IMR-90 (cell line): ENCODE results near the gene C15orf39. TPM values are rescaled to one million over a fixed set of nuclear protein-coding genes. Genes with fewer than 3 reads are reported as not detected.
"Not testable (repeated sequence)": the region's sequence is repeated elsewhere in the genome, so short reads cannot be mapped to it uniquely, and the experiment has no call there.

Source experiments
- ATAC-seq: fragments of 200-7000 bp; cut with Tn5 transposase; 2 replicates; pipeline ENCODE4 v1.9.1; 2020; ENCODE audit warnings: low read depth, mild to moderate bottlenecking, moderate library complexity
- BruUV-seq: library from RNA; stranded (reverse); fragments of 400-500 nt; replicated peaks from 2 replicates; lab custom pipeline; 2021; lab: Mats Ljungman, UMichigan
- CTCF ChIA-PET: fragments of 300-600 bp; formaldehyde crosslinking; extraction: SDS; loops from one replicate; lab custom pipeline; 2021; ENCODE audit warnings: antibody characterized with exemption; lab: Yijun Ruan, JAX
- POLR2A ChIA-PET: fragments of 300-600 bp; sonication (Branson Sonifier 250); formaldehyde crosslinking; loops from one replicate; lab custom pipeline; 2022; ENCODE audit warnings: antibody characterized with exemption; ENCODE audit not compliant: unreplicated experiment; lab: Charles Lee
- DNase-seq: peaks from one replicate; pipeline ENCODE4 v3.0.0; 2013
- H2AFZ ChIP-seq: replicated peaks from 2 replicates; pipeline ENCODE3; 2013; ENCODE audit warnings: low read length, mild to moderate bottlenecking; ENCODE audit not compliant: poor library complexity
- H2AK5ac ChIP-seq: 2 replicates; pipeline ENCODE4 v1.6.1; 2013; ENCODE audit warnings: low read depth, low read length, inconsistent platforms
- H2AK9ac ChIP-seq: replicated peaks from 2 replicates; pipeline ENCODE3; 2013; ENCODE audit warnings: mild to moderate bottlenecking, low read depth, low read length, moderate library complexity; ENCODE audit not compliant: poor library complexity
- H2BK120ac ChIP-seq: 2 replicates; pipeline ENCODE4 v1.6.1; 2013; ENCODE audit warnings: low read depth, low read length, inconsistent platforms
- H2BK15ac ChIP-seq: 3 replicates; pipeline ENCODE4 v1.6.1; 2013; ENCODE audit warnings: low read depth, low read length, inconsistent platforms
- H2BK20ac ChIP-seq: 2 replicates; pipeline ENCODE4 v1.6.1; 2013; ENCODE audit warnings: low read depth, mild to moderate bottlenecking, inconsistent platforms, low read length, moderate library complexity
- H2BK5ac ChIP-seq: 2 replicates; pipeline ENCODE4 v1.6.1; 2013; ENCODE audit warnings: mild to moderate bottlenecking, low read depth, low read length, inconsistent platforms; ENCODE audit not compliant: poor library complexity, severe bottlenecking
- H3K14ac ChIP-seq: replicated peaks from 2 replicates; pipeline ENCODE4 v1.6.1; 2013; ENCODE audit warnings: low read depth, low read length, inconsistent platforms
- H3K18ac ChIP-seq: 2 replicates; pipeline ENCODE4 v1.6.1; 2013; ENCODE audit warnings: low read depth, low read length, control low read depth
- H3K23ac ChIP-seq: 2 replicates; pipeline ENCODE4 v1.6.1; 2013; ENCODE audit warnings: low read depth, low read length, inconsistent platforms
- H3K27ac ChIP-seq: 2 replicates; pipeline ENCODE4 v1.5.1; 2013; ENCODE audit warnings: mild to moderate bottlenecking, control low read depth, low read length; ENCODE audit not compliant: insufficient read depth
- H3K27me3 ChIP-seq: 2 replicates; pipeline ENCODE4 v1.6.1; 2013; ENCODE audit warnings: low read length; ENCODE audit not compliant: control insufficient read depth, insufficient read depth
- H3K36me3 ChIP-seq: 2 replicates; pipeline ENCODE4 v1.6.1; 2013; ENCODE audit warnings: low read length, mixed read lengths; ENCODE audit not compliant: control insufficient read depth, insufficient read depth
- H3K4ac ChIP-seq: 2 replicates; pipeline ENCODE4 v1.6.1; 2013; ENCODE audit warnings: low read depth, low read length, inconsistent platforms
- H3K4me1 ChIP-seq: 2 replicates; pipeline ENCODE4 v1.6.1; 2013; ENCODE audit warnings: low read length, mixed read lengths; ENCODE audit not compliant: control insufficient read depth, insufficient read depth
- H3K4me2 ChIP-seq: 2 replicates; pipeline ENCODE4 v1.6.1; 2013; ENCODE audit warnings: low read depth, mild to moderate bottlenecking, control low read depth, low read length, moderate library complexity
- H3K4me3 ChIP-seq: 2 replicates; pipeline ENCODE4 v1.5.1; 2013; ENCODE audit warnings: low read depth, mild to moderate bottlenecking, control low read depth, low read length, moderate library complexity; ENCODE audit not compliant: insufficient read depth
- H3K56ac ChIP-seq: 2 replicates; pipeline ENCODE4 v1.6.1; 2013; ENCODE audit warnings: low read length, inconsistent platforms; ENCODE audit not compliant: insufficient read depth; ENCODE audit errors: extremely low read depth
- H3K79me1 ChIP-seq, 2 experiments: 2 replicates each; pipeline ENCODE4 v1.6.1; 2013; ENCODE audit warnings: low read length in 2 of 2, inconsistent platforms in 1 of 2, low read depth in 1 of 2
- H3K9ac ChIP-seq: 2 replicates; pipeline ENCODE4 v1.6.1; 2013; ENCODE audit warnings: low read depth, low read length, control low read depth
- H3K9me1 ChIP-seq: 2 replicates; pipeline ENCODE4 v1.6.1; 2013; ENCODE audit warnings: low read length, inconsistent platforms; ENCODE audit not compliant: insufficient read depth
- H3K9me3 ChIP-seq: 2 replicates; pipeline ENCODE4 v1.6.1; 2013; ENCODE audit warnings: low read length; ENCODE audit not compliant: control insufficient read depth, insufficient read depth
- H4K20me1 ChIP-seq: 2 replicates; pipeline ENCODE4 v1.6.1; 2013; ENCODE audit warnings: low read length, inconsistent platforms; ENCODE audit not compliant: insufficient read depth
- H4K5ac ChIP-seq: 2 replicates; pipeline ENCODE4 v1.6.1; 2013; ENCODE audit warnings: mild to moderate bottlenecking, low read depth, low read length, control low read depth
- H4K8ac ChIP-seq, 2 experiments: 2 replicates each; pipeline ENCODE4 v1.6.1; 2013; ENCODE audit warnings: low read depth in 2 of 2, low read length in 2 of 2, control low read depth in 1 of 2, inconsistent platforms in 1 of 2
- H4K91ac ChIP-seq: 2 replicates; pipeline ENCODE4 v1.6.1; 2013; ENCODE audit warnings: low read depth, low read length, inconsistent platforms; ENCODE audit not compliant: insufficient read depth
- CTCF ChIP-seq: conservative IDR thresholded peaks from 2 replicates; pipeline ENCODE4 v1.5.1; 2012; ENCODE audit warnings: mild to moderate bottlenecking, low read depth, low read length, improper control_type of control experiment
- WGBS, 2 experiments: methylation state at CpG; one replicate each; pipeline versions ENCODE4 v1.1.5 to v1.1.7; 2013; ENCODE audit warnings: missing lambda C conversion rate in 2 of 2; ENCODE audit not compliant: insufficient read length in 1 of 2; ENCODE audit errors: extremely low coverage in 2 of 2; 5-methylcytosine and 5-hydroxymethylcytosine counted together
- dilution Hi-C: fragments of 300-500 bp; cut with HindIII; formaldehyde crosslinking; loops from one replicate; pipeline ENCODE4 v1.14.3; 2018; ENCODE audit warnings: low sequenced_read_pairs; ENCODE audit not compliant: unreplicated experiment
- in situ Hi-C: fragments of 300-500 bp; cut with MboI; formaldehyde crosslinking; loops from 3 replicates; pipeline ENCODE4 v1.14.3; 2019; ENCODE audit warnings: low sequenced_read_pairs, inconsistent platforms, mixed read lengths
- intact Hi-C: fragments of 100-400 bp; cut with micrococcal nuclease; formaldehyde crosslinking; loops from 2 replicates; pipeline ENCODE4 v1.10.0; 2022
- polyA plus RNA-seq, 3 experiments: library from polyadenylated mRNA; depleted of rRNA; stranded (reverse); fragments of >200 nt; gene quantifications; 2 replicates each; pipeline ENCODE4 v1.2.3, GENCODE V29; 2012; ENCODE audit warnings: low replicate concordance in 1 of 3
- total RNA-seq: library from RNA; depleted of rRNA; stranded (reverse); fragments of >200 nt; gene quantifications from 2 replicates; pipeline ENCODE4 v1.2.3, GENCODE V29; 2012

Gene C15orf39
- total and polyA plus RNA-seq, 2 of the 4 experiments (the other 2 are of a cell fraction), result 1.3 to 5.7 TPM

GRCh38 chr15:75252285-75252684 is 50.6 kb downstream of the C15orf39 start:
- H2AK5ac ChIP-seq, H3K4ac ChIP-seq, H3K18ac ChIP-seq, H3K9me3 ChIP-seq, intact Hi-C loops, H3K79me1 ChIP-seq, H3K4me1 ChIP-seq, H2BK15ac ChIP-seq, H2BK20ac ChIP-seq, H4K91ac ChIP-seq, H4K8ac ChIP-seq, H3K23ac ChIP-seq, H3K56ac ChIP-seq, H2BK5ac ChIP-seq, H3K14ac ChIP-seq, POLR2A ChIA-PET, dilution Hi-C loops, H2AFZ ChIP-seq, in situ Hi-C loops, H3K4me3 ChIP-seq, H3K9me1 ChIP-seq, CTCF ChIA-PET, DNase-seq, BruUV-seq, H3K36me3 ChIP-seq, H4K5ac ChIP-seq, H3K27ac ChIP-seq, H4K20me1 ChIP-seq, H2AK9ac ChIP-seq, H3K9ac ChIP-seq, H3K4me2 ChIP-seq, ATAC-seq, H2BK120ac ChIP-seq: not testable (repeated sequence)
- WGBS, 2 experiments, result no CpG with 5 or more reads among the region's 4 CpGs
- TF ChIP-seq CTCF, result 0 out of 2 replicates have a peak, but pooled peaks have one; percentile 12
- peaks cover 38% of the 10 kb centered on the region for H3K27me3 ChIP-seq

GRCh38 chr15:75258034-75258433 is 56.4 kb downstream of the C15orf39 start, which contains the start of gene GOLGA6C:
Gene GOLGA6C (plus strand): TSS chr15:75258334. CDS start chr15:75258599, 265 bp downstream.
- H3K9ac ChIP-seq, H2BK15ac ChIP-seq, H3K18ac ChIP-seq, ATAC-seq, H2BK5ac ChIP-seq, H2BK120ac ChIP-seq, H2BK20ac ChIP-seq, H2AK9ac ChIP-seq, H3K56ac ChIP-seq, H2AK5ac ChIP-seq, H4K91ac ChIP-seq, DNase-seq, H3K27ac ChIP-seq, dilution Hi-C loops, H3K4ac ChIP-seq, intact Hi-C loops, H4K5ac ChIP-seq, in situ Hi-C loops, H3K14ac ChIP-seq, H3K9me1 ChIP-seq, H3K4me2 ChIP-seq, CTCF ChIA-PET, H3K9me3 ChIP-seq, H4K8ac ChIP-seq, H3K23ac ChIP-seq, H3K79me1 ChIP-seq, H4K20me1 ChIP-seq, H3K4me3 ChIP-seq, H3K27me3 ChIP-seq, H3K36me3 ChIP-seq, H3K4me1 ChIP-seq, BruUV-seq, POLR2A ChIA-PET, H2AFZ ChIP-seq: not testable (repeated sequence)
- WGBS, 2 experiments, result no CpG with 5 or more reads among the region's 2 CpGs
